ENCODE results near the gene DPH5. TPM values are rescaled to one million over a fixed set of nuclear protein-coding genes. Genes with fewer than 3 reads are reported as not detected.

DPH5 gene
- total and polyA plus RNA-seq, 10 of the 15 experiments (the other 5 are each of a cell fraction or from before 2014, with no cell fraction given), result 44.1 to 95.7 (median 66.4) TPM

DNA sequence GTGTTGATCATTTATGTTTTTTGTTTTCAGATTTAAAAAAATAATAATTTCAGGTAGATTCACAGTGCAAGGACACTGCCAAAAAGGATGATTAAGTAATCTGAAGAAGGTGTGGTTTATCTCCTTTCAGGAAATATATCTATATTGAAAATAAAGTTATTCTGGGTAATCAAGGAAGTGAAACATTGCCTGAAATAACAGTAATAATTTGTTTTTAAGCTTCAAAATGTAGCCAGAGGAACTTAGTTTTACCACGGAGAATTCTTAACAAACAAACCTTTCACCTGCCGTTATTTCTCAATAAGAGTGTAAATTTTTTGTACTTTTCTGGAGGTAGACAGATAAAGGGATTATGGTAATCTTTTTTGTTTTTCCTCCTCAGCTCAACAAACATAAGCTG lies 2.9 kb upstream of the DPH5 start (continued):
- TF ChIP-seq POLR2AphosphoS5 (IDR thresholded peaks at IDR 0.05; ENCODE audit: low read length) (no peak), NFIC (IDR thresholded peaks at IDR 0.05; ENCODE audit: low read depth, low read length) (peak; percentile 32; the same call in 1 of the 2 replicates), RUNX3 (IDR thresholded peaks at IDR 0.05; ENCODE audit: low read length) (peak; percentile 14; the same call in 1 of the 2 replicates), MEF2A (IDR thresholded peaks at IDR 0.05; ENCODE audit: insufficient read depth, low read depth, low read length) (0 out of 2 replicates have a peak, but pooled peaks have one; percentile 38), BCLAF1 (IDR thresholded peaks at IDR 0.05) (no peak), SPI1 (IDR thresholded peaks at IDR 0.05; ENCODE audit: borderline replicate concordance, insufficient read depth, low read depth, low read length) (no peak)
- TF ChIP-seq, protein P1, sequence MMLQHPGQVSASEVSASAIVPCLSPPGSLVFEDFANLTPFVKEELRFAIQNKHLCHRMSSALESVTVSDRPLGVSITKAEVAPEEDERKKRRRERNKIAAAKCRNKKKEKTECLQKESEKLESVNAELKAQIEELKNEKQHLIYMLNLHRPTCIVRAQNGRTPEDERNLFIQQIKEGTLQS (IDR thresholded peaks at IDR 0.05; ENCODE audit: borderline replicate concordance, extremely low read depth, low read depth, low read length), result no peak
- TF ChIP-seq, protein P2, sequence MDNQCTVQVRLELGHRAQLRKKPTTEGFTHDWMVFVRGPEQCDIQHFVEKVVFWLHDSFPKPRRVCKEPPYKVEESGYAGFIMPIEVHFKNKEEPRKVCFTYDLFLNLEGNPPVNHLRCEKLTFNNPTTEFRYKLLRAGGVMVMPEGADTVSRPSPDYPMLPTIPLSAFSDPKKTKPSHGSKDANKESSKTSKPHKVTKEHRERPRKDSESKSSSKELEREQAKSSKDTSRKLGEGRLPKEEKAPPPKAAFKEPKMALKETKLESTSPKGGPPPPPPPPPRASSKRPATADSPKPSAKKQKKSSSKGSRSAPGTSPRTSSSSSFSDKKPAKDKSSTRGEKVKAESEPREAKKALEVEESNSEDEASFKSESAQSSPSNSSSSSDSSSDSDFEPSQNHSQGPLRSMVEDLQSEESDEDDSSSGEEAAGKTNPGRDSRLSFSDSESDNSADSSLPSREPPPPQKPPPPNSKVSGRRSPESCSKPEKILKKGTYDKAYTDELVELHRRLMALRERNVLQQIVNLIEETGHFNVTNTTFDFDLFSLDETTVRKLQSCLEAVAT (IDR thresholded peaks at IDR 0.05), result no peak

Measured in GM12878 (cell line).